Glutamatergic neuron (in vitro differentiated cells): Measurements from ENCODE around the gene RGS18. TPM values are rescaled to one million over a fixed set of nuclear protein-coding genes. Genes with fewer than 3 reads are reported as not detected.

Experiments used
- DNase-seq: peaks from one replicate; pipeline ENCODE4 v3.0.0; 2022
- H3K27ac Mint-ChIP-seq: one replicate; pipeline ENCODE4 v1.8.0; 2020; ENCODE audit warnings: mild to moderate bottlenecking, mixed read lengths, inconsistent platforms; ENCODE audit not compliant: unreplicated experiment
- H3K27me3 Mint-ChIP-seq: one replicate; pipeline ENCODE4 v1.8.0; 2020; ENCODE audit warnings: mild to moderate bottlenecking, moderate library complexity, mixed read lengths, inconsistent platforms; ENCODE audit not compliant: unreplicated experiment
- H3K36me3 Mint-ChIP-seq: one replicate; pipeline ENCODE4 v1.8.0; 2020; ENCODE audit warnings: mild to moderate bottlenecking, mixed read lengths, inconsistent platforms; ENCODE audit not compliant: unreplicated experiment
- H3K4me1 Mint-ChIP-seq: one replicate; pipeline ENCODE4 v1.8.0; 2020; ENCODE audit warnings: mild to moderate bottlenecking, low read depth, mixed read lengths, inconsistent platforms; ENCODE audit not compliant: unreplicated experiment
- H3K4me3 Mint-ChIP-seq: one replicate; pipeline ENCODE4 v1.8.0; 2020; ENCODE audit warnings: mild to moderate bottlenecking, mixed read lengths, inconsistent platforms; ENCODE audit not compliant: unreplicated experiment
- H3K9me3 Mint-ChIP-seq: one replicate; pipeline ENCODE4 v1.8.0; 2020; ENCODE audit warnings: mild to moderate bottlenecking, moderate library complexity, mixed read lengths, inconsistent platforms; ENCODE audit not compliant: unreplicated experiment
- CTCF ChIP-seq: fragments of 200-600 bp; sonication (generic); IDR thresholded peaks from one replicate; pipeline ENCODE4 v1.5.0; 2021; ENCODE audit not compliant: partially characterized antibody, unreplicated experiment
- total RNA-seq: library from RNA; stranded (reverse); fragmentation: NEBNext Ultra II Directional; extraction: Animal tissue kit (Norgen Biotek cat#: 25700); gene quantifications from one replicate; pipeline ENCODE4 v1.2.1, GENCODE V29; 2021; ENCODE audit not compliant: unreplicated experiment

Gene RGS18
- total RNA-seq, 1 donor from 2014 or later, result not detected

GRCh38 chr1:192133350-192133926 lies 24.8 kb upstream of the RGS18 start:
- no peak for TF ChIP-seq CTCF
- Mint-ChIP-seq H3K4me3 (no peak overlapping the region), H3K36me3 (no peaks in the 10 kb centered on the region), H3K9me3 (peaks cover 2% of the 10 kb centered on the region), H3K4me1 (no peaks in the 10 kb centered on the region), H3K27ac (no peak overlapping the region), H3K27me3 (no peaks in the 10 kb centered on the region)
- no peak for DNase-seq

- no peak for DNase-seq
- H3K27ac Mint-ChIP-seq, result no peak overlapping the region
- no peaks in the 10 kb centered on the region for H3K9me3 Mint-ChIP-seq
- H3K4me3 Mint-ChIP-seq, result no peak overlapping the region
- TF ChIP-seq CTCF, result no peak
- H3K4me1 Mint-ChIP-seq, result no peaks in the 10 kb centered on the region
- H3K27me3 Mint-ChIP-seq, result no peaks in the 10 kb centered on the region
- H3K36me3 Mint-ChIP-seq, result no peaks in the 10 kb centered on the region
Observed at GRCh38 chr1:192140382-192140781, 17.9 kb upstream of the RGS18 start.

GRCh38 chr1:192147221-192147620 lies 11.0 kb upstream of the RGS18 start:
- no peaks in the 10 kb centered on the region for H3K9me3 Mint-ChIP-seq
- no peak for TF ChIP-seq CTCF
- no peaks in the 10 kb centered on the region for H3K36me3 Mint-ChIP-seq
- no peak overlapping the region for H3K4me3 Mint-ChIP-seq
- H3K27ac Mint-ChIP-seq, result no peak overlapping the region
- no peaks in the 10 kb centered on the region for H3K27me3 Mint-ChIP-seq
- DNase-seq, result no peak
- H3K4me1 Mint-ChIP-seq, result no peaks in the 10 kb centered on the region

GRCh38 chr1:192147696-192148095 lies 10.6 kb upstream of the RGS18 start:
- TF ChIP-seq CTCF, result no peak
- DNase-seq, result no peak
- no peak overlapping the region for H3K27ac Mint-ChIP-seq
- H3K4me1 Mint-ChIP-seq, result no peaks in the 10 kb centered on the region
- H3K4me3 Mint-ChIP-seq, result no peak overlapping the region
- no peaks in the 10 kb centered on the region for H3K9me3 Mint-ChIP-seq
- H3K36me3 Mint-ChIP-seq, result no peaks in the 10 kb centered on the region
- no peaks in the 10 kb centered on the region for H3K27me3 Mint-ChIP-seq

- no peaks in the 10 kb centered on the region for H3K27me3 Mint-ChIP-seq
- no peaks in the 10 kb centered on the region for H3K4me1 Mint-ChIP-seq
- H3K4me3 Mint-ChIP-seq, result no peak overlapping the region
- H3K27ac Mint-ChIP-seq, result no peak overlapping the region
- H3K9me3 Mint-ChIP-seq, result no peaks in the 10 kb centered on the region
- DNase-seq, result no peak
- no peaks in the 10 kb centered on the region for H3K36me3 Mint-ChIP-seq
- TF ChIP-seq CTCF, result no peak
Observed at GRCh38 chr1:192151176-192151575, 7.1 kb upstream of the RGS18 start.
